NCI-H2107 treated with DMSO at 0.1 percent for 48 hours (cell line): ENCODE measurements around the gene KIF1A.

Experiments used
- DNase-seq: peaks from one replicate; lab custom pipeline; 2025; ENCODE audit not compliant: unreplicated experiment; lab: John Stamatoyannopoulos, UW

The KIF1A gene

GRCh38 chr2:240736281-240737250 lies 83.5 kb downstream of the KIF1A start:
- DNase-seq, result no peak

- no peak for DNase-seq
These were observed 84.5 kb downstream of the KIF1A start for GRCh38 chr2:240735476-240735875.

GRCh38 chr2:240734756-240735155 lies 85.3 kb downstream of the KIF1A start:
- no peak for DNase-seq

- DNase-seq, result no peak
These were observed 86.1 kb downstream of the KIF1A start for GRCh38 chr2:240733803-240734495.

GRCh38 chr2:240732911-240733622 lies 87.0 kb downstream of the KIF1A start:
- no peak for DNase-seq

- no peak for DNase-seq
These were observed 87.8 kb downstream of the KIF1A start for GRCh38 chr2:240732184-240732583.

GRCh38 chr2:240731178-240731545 lies 88.9 kb downstream of the KIF1A start:
- DNase-seq, result no peak

GRCh38 chr2:240730501-240731177 lies 89.4 kb downstream of the KIF1A start:
- no peak for DNase-seq

GRCh38 chr2:240728827-240729226 lies 91.2 kb downstream of the KIF1A start:
- no peak for DNase-seq

- DNase-seq, result no peak
These were observed 91.7 kb downstream of the KIF1A start for GRCh38 chr2:240728361-240728760.

- DNase-seq, result no peak
These were observed 92.1 kb downstream of the KIF1A start for GRCh38 chr2:240727913-240728312.

- no peak for DNase-seq
These were observed 92.6 kb downstream of the KIF1A start for GRCh38 chr2:240727439-240727838.

GRCh38 chr2:240726876-240727275 lies 93.1 kb downstream of the KIF1A start:
- no peak for DNase-seq

GRCh38 chr2:240725671-240726070 lies 94.3 kb downstream of the KIF1A start:
- no peak for DNase-seq

- no peak for DNase-seq
These were observed 94.8 kb downstream of the KIF1A start for GRCh38 chr2:240725266-240725665.

GRCh38 chr2:240724431-240724830 lies 95.6 kb downstream of the KIF1A start:
- no peak for DNase-seq

GRCh38 chr2:240723851-240724250 lies 96.2 kb downstream of the KIF1A start:
- no peak for DNase-seq

- no peak for DNase-seq
These were observed 97.0 kb downstream of the KIF1A start for GRCh38 chr2:240722796-240723735.

GRCh38 chr2:240722376-240722775 lies 97.6 kb downstream of the KIF1A start:
- DNase-seq, result no peak

- no peak for DNase-seq
These were observed 98.3 kb downstream of the KIF1A start for GRCh38 chr2:240721596-240722180.
